H1 (cell line): ENCODE data around the gene CALHM2. TPM values are rescaled to one million over a fixed set of nuclear protein-coding genes. Genes with fewer than 3 reads are reported as not detected.

Experiments
- CTCF ChIA-PET: fragments of 300-600 bp; sonication (Branson Sonifier 250); formaldehyde crosslinking; loops from one replicate; lab custom pipeline; 2021; ENCODE audit not compliant: partially characterized antibody; lab: Charles Lee
- POLR2A ChIA-PET: fragments of 300-600 bp; sonication (Branson Sonifier 250); formaldehyde crosslinking; loops from one replicate; lab custom pipeline; 2021; ENCODE audit warnings: inconsistent platforms; ENCODE audit not compliant: partially characterized antibody; lab: Charles Lee
- DNase-seq, 2 experiments: peaks; one replicate each; pipeline versions ENCODE4 v3.0.0 to v3.0.0-alpha.2; 2010 to 2022; ENCODE audit warnings: low spot score in 2 of 2, low read depth in 1 of 2, mixed read lengths in 1 of 2
- FAIRE-seq: peaks from 2 replicates; lab custom pipeline; 2011; peaks lifted over from hg19 to GRCh38; lab: Jason Lieb, UNC
- H2AFZ ChIP-seq: 2 replicates; pipeline ENCODE4 v1.8.1; 2012; ENCODE audit warnings: low read length, inconsistent platforms
- H2AK5ac ChIP-seq: 2 replicates; pipeline ENCODE4 v1.6.1; 2013; ENCODE audit warnings: low read depth, low read length
- H2BK120ac ChIP-seq: replicated peaks from 2 replicates; pipeline ENCODE3; 2013; ENCODE audit warnings: low read depth, low read length, inconsistent platforms
- H2BK12ac ChIP-seq: 2 replicates; pipeline ENCODE4 v1.6.1; 2013; ENCODE audit warnings: low read depth, low read length
- H2BK15ac ChIP-seq: 2 replicates; pipeline ENCODE4 v1.6.1; 2013; ENCODE audit warnings: low read length
- H2BK20ac ChIP-seq: 2 replicates; pipeline ENCODE4 v1.6.1; 2013; ENCODE audit warnings: low read length
- H2BK5ac ChIP-seq: 2 replicates; pipeline ENCODE4 v1.6.1; 2013; ENCODE audit warnings: low read depth, low read length
- H3K14ac ChIP-seq: 2 replicates; pipeline ENCODE4 v1.6.1; 2013; ENCODE audit warnings: inconsistent platforms; ENCODE audit not compliant: insufficient read length
- H3K18ac ChIP-seq: 2 replicates; pipeline ENCODE4 v1.6.1; 2013; ENCODE audit warnings: low read length; ENCODE audit errors: extremely low read depth
- H3K23ac ChIP-seq: 2 replicates; pipeline ENCODE4 v1.6.1; 2013; ENCODE audit warnings: inconsistent platforms; ENCODE audit not compliant: insufficient read length
- H3K23me2 ChIP-seq: 2 replicates; pipeline ENCODE4 v1.6.1; 2013; ENCODE audit warnings: low read depth, low read length
- H3K27ac ChIP-seq: 2 replicates; pipeline ENCODE4 v1.6.1; 2011; ENCODE audit warnings: low read depth, low read length, inconsistent platforms
- H3K27me3 ChIP-seq, 4 experiments: replicated peaks in 1 of 4; 1 replicate in 1 of 4; 2 replicates in 3 of 4; pipeline versions ENCODE4 v1.6.1 to v1.8.1; 2011 to 2013; ENCODE audit warnings: low read length in 3 of 4, mild to moderate bottlenecking in 3 of 4, inconsistent platforms in 2 of 4, mixed read lengths in 2 of 4, moderate library complexity in 1 of 4; ENCODE audit not compliant: control insufficient read depth in 3 of 4, insufficient read depth in 3 of 4; ENCODE audit errors: extremely low read depth in 1 of 4
- H3K36me3 ChIP-seq, 4 experiments: 2 replicates each; pipeline versions ENCODE4 v1.6.1 to v1.8.1; 2011 to 2013; ENCODE audit warnings: mild to moderate bottlenecking in 4 of 4, low read length in 3 of 4, moderate library complexity in 2 of 4, control low read depth in 1 of 4, inconsistent platforms in 1 of 4; ENCODE audit not compliant: insufficient read depth in 4 of 4, control insufficient read depth in 2 of 4
- H3K4ac ChIP-seq: replicated peaks from 2 replicates; pipeline ENCODE3; 2013; ENCODE audit warnings: low read length, low read depth, mixed read lengths, inconsistent platforms; ENCODE audit not compliant: insufficient read length
- H3K4me1 ChIP-seq, 4 experiments: replicated peaks in 1 of 4; 1 replicate in 1 of 4; 2 replicates in 3 of 4; pipeline versions ENCODE4 v1.6.1 to v1.8.1; 2011 to 2013; ENCODE audit warnings: low read length in 3 of 4, inconsistent platforms in 2 of 4, mixed read lengths in 1 of 4; ENCODE audit not compliant: insufficient read depth in 4 of 4, control insufficient read depth in 3 of 4
- H3K4me2 ChIP-seq, 2 experiments: 2 replicates each; pipeline versions ENCODE4 v1.6.1 to v1.8.1; 2011 to 2013; ENCODE audit warnings: low read depth in 2 of 2, low read length in 2 of 2, control low read depth in 1 of 2, inconsistent platforms in 1 of 2, mild to moderate bottlenecking in 1 of 2; ENCODE audit not compliant: insufficient read depth in 1 of 2
- H3K4me3 ChIP-seq, 4 experiments: fragments of 200-600, 300-600 bp in 1 of 4; sonication (generic), shearing (Covaris generic), sonication (Bioruptor Twin) in 1 of 4; 2 replicates each; pipeline versions ENCODE4 v1.5.1 to v1.8.1; 2011 to 2016; ENCODE audit warnings: low read length in 4 of 4, low read depth in 3 of 4, control low read depth in 2 of 4, inconsistent platforms in 2 of 4, mild to moderate bottlenecking in 2 of 4, mixed read lengths in 1 of 4, moderate library complexity in 1 of 4; ENCODE audit not compliant: insufficient read depth in 2 of 4; ENCODE audit errors: extremely low read depth in 1 of 4
- H3K56ac ChIP-seq: replicated peaks from 2 replicates; pipeline ENCODE3; 2013; ENCODE audit warnings: low read depth, mild to moderate bottlenecking, mixed read lengths, low read length, inconsistent platforms; ENCODE audit not compliant: insufficient read length
- H3K79me1 ChIP-seq: 2 replicates; pipeline ENCODE4 v1.6.1; 2013; ENCODE audit warnings: low read depth, low read length, control low read depth
- H3K79me2 ChIP-seq, 2 experiments: 2 replicates each; pipeline versions ENCODE4 v1.6.1 to v1.8.1; 2012 to 2013; ENCODE audit warnings: low read length in 2 of 2, mild to moderate bottlenecking in 2 of 2, inconsistent platforms in 1 of 2; ENCODE audit not compliant: insufficient read depth in 2 of 2, control insufficient read depth in 1 of 2
- H3K9ac ChIP-seq, 4 experiments: replicated peaks in 1 of 4; 1 replicate in 1 of 4; 2 replicates in 3 of 4; pipeline versions ENCODE4 v1.6.1 to v1.8.1; 2011 to 2013; ENCODE audit warnings: low read depth in 3 of 4, low read length in 3 of 4, control low read depth in 2 of 4, mild to moderate bottlenecking in 2 of 4, moderate library complexity in 2 of 4, inconsistent platforms in 1 of 4; ENCODE audit errors: extremely low read depth in 1 of 4
- H3K9me3 ChIP-seq, 2 experiments: 2 replicates each; pipeline versions ENCODE4 v1.6.1 to v1.8.1; 2012 to 2013; ENCODE audit warnings: mild to moderate bottlenecking in 2 of 2, moderate library complexity in 2 of 2, control low read depth in 1 of 2, inconsistent platforms in 1 of 2, low read depth in 1 of 2, low read length in 1 of 2, mixed read lengths in 1 of 2; ENCODE audit not compliant: insufficient read depth in 2 of 2
- H4K20me1 ChIP-seq, 2 experiments: replicated peaks in 1 of 2; 2 replicates each; pipeline versions ENCODE3 to v1.8.1; 2011 to 2013; ENCODE audit warnings: inconsistent platforms in 2 of 2, low read length in 2 of 2, mild to moderate bottlenecking in 1 of 2; ENCODE audit not compliant: insufficient read depth in 2 of 2, control insufficient read depth in 1 of 2
- H4K5ac ChIP-seq: 2 replicates; pipeline ENCODE4 v1.6.1; 2013; ENCODE audit warnings: low read length, low read depth, mixed read lengths, inconsistent platforms; ENCODE audit not compliant: insufficient read length
- H4K8ac ChIP-seq: 2 replicates; pipeline ENCODE4 v1.8.0; 2013; ENCODE audit warnings: mild to moderate bottlenecking, moderate library complexity, low read length, inconsistent platforms; ENCODE audit not compliant: insufficient read depth; ENCODE audit errors: extremely low read depth
- H4K91ac ChIP-seq: replicated peaks from 2 replicates; pipeline ENCODE3; 2013; ENCODE audit warnings: low read length, mixed read lengths, inconsistent platforms; ENCODE audit not compliant: insufficient read length
- ASH2L ChIP-seq: fragments of 200-600, 300-600 bp; sonication (generic); IDR thresholded peaks from one replicate; pipeline ENCODE4 v1.7.1; 2017; ENCODE audit warnings: low read length
- CHD2 ChIP-seq: IDR thresholded peaks from 2 replicates; pipeline ENCODE4 v1.6.1; 2012; ENCODE audit warnings: low read length, improper control_type of control experiment
- HDAC2 ChIP-seq, 2 experiments: fragments of 300-600 bp in 1 of 2; sonication (generic) in 1 of 2; IDR thresholded peaks; 2 replicates each; pipeline ENCODE4 v1.6.1; 2011 to 2012; ENCODE audit warnings: low read depth in 2 of 2, low read length in 2 of 2, mild to moderate bottlenecking in 2 of 2, moderate library complexity in 2 of 2, borderline replicate concordance in 1 of 2, inconsistent platforms in 1 of 2
- NRF1 ChIP-seq: IDR thresholded peaks from 2 replicates; pipeline ENCODE4 v1.6.1; 2011; ENCODE audit warnings: mild to moderate bottlenecking, low read depth, low read length, improper control_type of control experiment
- POU5F1 ChIP-seq: IDR thresholded peaks from 2 replicates; pipeline ENCODE4 v1.6.1; 2011; ENCODE audit warnings: low read depth, mild to moderate bottlenecking, low read length, moderate library complexity
- SUZ12 ChIP-seq: fragments of 200-600 bp; sonication (generic); IDR thresholded peaks from 2 replicates; pipeline ENCODE4 v1.6.1; 2012; ENCODE audit warnings: mild to moderate bottlenecking, inconsistent platforms, low read length, moderate library complexity, mixed read lengths
- TAF7 ChIP-seq: optimal IDR thresholded peaks from 2 replicates; pipeline ENCODE3; 2011; ENCODE audit warnings: low read depth, mild to moderate bottlenecking, inconsistent platforms, low read length, moderate library complexity, borderline replicate concordance
- USF2 ChIP-seq: IDR thresholded peaks from 2 replicates; pipeline ENCODE4 v1.6.1; 2011; ENCODE audit warnings: low read length, improper control_type of control experiment
- WGBS, 2 experiments: shearing (Covaris generic) in 1 of 2; methylation state at CpG; one replicate each; pipeline versions ENCODE4 v1.1.6 to v1.1.7; 2013 to 2015; ENCODE audit warnings: low lambda C conversion rate in 2 of 2, mixed read lengths in 2 of 2, inconsistent platforms in 1 of 2, low coverage in 1 of 2, missing lambda C conversion rate in 1 of 2; ENCODE audit not compliant: insufficient replicate concordance in 2 of 2, insufficient coverage in 1 of 2, insufficient read length in 1 of 2; ENCODE audit errors: extremely low coverage in 1 of 2, missing lambda C conversion rate in 1 of 2; 5-methylcytosine and 5-hydroxymethylcytosine counted together
- polyA plus RNA-seq, 7 experiments: library from polyadenylated mRNA; depleted of rRNA in 3 of 7; stranded (reverse) in 5 of 7; unstranded in 2 of 7; fragments of >200 nt in 5 of 7; fragments of 200-250 nt in 2 of 7; gene quantifications; 1 replicate in 5 of 7; 2 replicates in 1 of 7; 4 replicates in 1 of 7; pipeline versions ENCODE4 v1.2.1 to v1.2.3, GENCODE V29; 2011 to 2013; ENCODE audit warnings: missing spikeins in 2 of 7, mixed read lengths in 2 of 7
- total RNA-seq: library from RNA; stranded (reverse); fragmentation: NEBNext Ultra II Directional; extraction: Animal tissue kit (Norgen Biotek cat#: 25700); gene quantifications from 2 replicates; pipeline ENCODE4 v1.2.1, GENCODE V29; 2021
- TF ChIP-seq, protein P1 (sequence below), 3 experiments: IDR thresholded peaks; 1 replicate in 2 of 3; 2 replicates in 1 of 3; pipeline versions ENCODE4 v1.5.1 to v1.6.1; 2011; ENCODE audit warnings: low read length in 3 of 3, mild to moderate bottlenecking in 3 of 3, inconsistent platforms in 2 of 3, low read depth in 1 of 3, moderate library complexity in 1 of 3; ENCODE audit not compliant: insufficient read depth in 1 of 3; ENCODE audit errors: control extremely low read depth in 1 of 3
- TF ChIP-seq, protein P2 (sequence below): IDR thresholded peaks from 2 replicates; pipeline ENCODE4 v1.6.1; 2012; ENCODE audit warnings: inconsistent platforms

The CALHM2 gene
- total and polyA plus RNA-seq, 2 of the 8 experiments (the other 6 are each of a cell fraction or from before 2014, with no cell fraction given) = 1.2 to 2.4 TPM

GRCh38 chr10:103431902-103432301, 20.3 kb downstream of the CALHM2 start:
- CTCF ChIA-PET = interaction anchor here (0.8 to 2.0 kb wide), 2 partner anchors 15 to 43 kb away, joined by 3 to 17 read pairs; no protein-coding TSS in a partner anchor
- WGBS, 2 experiments = 94% methylated on average over 8 of the region's 8 CpGs; no CpG with 5 or more reads in 1 of the 2 experiments
- H3K4me3 ChIP-seq = no peak overlapping the region
- no peaks in the 10 kb centered on the region for H3K23me2 ChIP-seq
- H4K91ac ChIP-seq = no peak overlapping the region
- no peak overlapping the region for H4K8ac ChIP-seq
- no peaks in the 10 kb centered on the region for H4K20me1 ChIP-seq
- no peak overlapping the region for H3K18ac ChIP-seq
- H2BK120ac ChIP-seq = no peak overlapping the region
- H2AK5ac ChIP-seq = no peak overlapping the region
- POLR2A ChIA-PET = interaction anchor here (0.7 to 1.5 kb wide), 3 partner anchors 8 to 49 kb away, joined by 3 read pairs; no protein-coding TSS in a partner anchor
- H3K9ac ChIP-seq = no peak overlapping the region
- no peak overlapping the region for H2BK5ac ChIP-seq
- H3K36me3 ChIP-seq = peaks cover 25 to 81% (median 61%) of the 10 kb centered on the region in 4 experiments
- H2BK20ac ChIP-seq = no peak overlapping the region
- no peak for DNase-seq
- no peak overlapping the region for H2BK12ac ChIP-seq
- H2AFZ ChIP-seq = no peak overlapping the region
- H3K14ac ChIP-seq = no peak overlapping the region
- no peaks in the 10 kb centered on the region for H3K79me2 ChIP-seq
- FAIRE-seq = no peak
- no peak overlapping the region for H3K4me2 ChIP-seq
- no peaks in the 10 kb centered on the region for H3K9me3 ChIP-seq
- H4K5ac ChIP-seq = no peak overlapping the region
- H3K23ac ChIP-seq = no peak overlapping the region
- no peak overlapping the region for H3K4ac ChIP-seq
- no peak overlapping the region for H2BK15ac ChIP-seq
- H3K56ac ChIP-seq = no peak overlapping the region
- no peaks in the 10 kb centered on the region for H3K27me3 ChIP-seq
- no peak overlapping the region for H3K27ac ChIP-seq
- H3K4me1 ChIP-seq = no peaks in the 10 kb centered on the region
- H3K79me1 ChIP-seq = no peaks in the 10 kb centered on the region
- TF ChIP-seq NRF1 (no peak), ASH2L (no peak), CHD2 (no peak), HDAC2 (IDR thresholded peaks at IDR 0.05; ENCODE audit: borderline replicate concordance in 1 of 2, low read depth in 2 of 2, low read length in 2 of 2) (no peak), SUZ12 (no peak), POU5F1 (no peak), TAF7 (no peak), USF2 (no peak)
- TF ChIP-seq, protein P1, sequence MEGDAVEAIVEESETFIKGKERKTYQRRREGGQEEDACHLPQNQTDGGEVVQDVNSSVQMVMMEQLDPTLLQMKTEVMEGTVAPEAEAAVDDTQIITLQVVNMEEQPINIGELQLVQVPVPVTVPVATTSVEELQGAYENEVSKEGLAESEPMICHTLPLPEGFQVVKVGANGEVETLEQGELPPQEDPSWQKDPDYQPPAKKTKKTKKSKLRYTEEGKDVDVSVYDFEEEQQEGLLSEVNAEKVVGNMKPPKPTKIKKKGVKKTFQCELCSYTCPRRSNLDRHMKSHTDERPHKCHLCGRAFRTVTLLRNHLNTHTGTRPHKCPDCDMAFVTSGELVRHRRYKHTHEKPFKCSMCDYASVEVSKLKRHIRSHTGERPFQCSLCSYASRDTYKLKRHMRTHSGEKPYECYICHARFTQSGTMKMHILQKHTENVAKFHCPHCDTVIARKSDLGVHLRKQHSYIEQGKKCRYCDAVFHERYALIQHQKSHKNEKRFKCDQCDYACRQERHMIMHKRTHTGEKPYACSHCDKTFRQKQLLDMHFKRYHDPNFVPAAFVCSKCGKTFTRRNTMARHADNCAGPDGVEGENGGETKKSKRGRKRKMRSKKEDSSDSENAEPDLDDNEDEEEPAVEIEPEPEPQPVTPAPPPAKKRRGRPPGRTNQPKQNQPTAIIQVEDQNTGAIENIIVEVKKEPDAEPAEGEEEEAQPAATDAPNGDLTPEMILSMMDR (IDR thresholded peaks at IDR 0.05; ENCODE audit: control extremely low read depth in 1 of 3, insufficient read depth in 1 of 3, low read depth in 1 of 3, low read length in 3 of 3) = no peak
- TF ChIP-seq, protein P2, sequence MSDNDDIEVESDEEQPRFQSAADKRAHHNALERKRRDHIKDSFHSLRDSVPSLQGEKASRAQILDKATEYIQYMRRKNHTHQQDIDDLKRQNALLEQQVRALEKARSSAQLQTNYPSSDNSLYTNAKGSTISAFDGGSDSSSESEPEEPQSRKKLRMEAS = no peak
